ENCODE measurements around the gene AGAP9. TPM values are rescaled to one million over a fixed set of nuclear protein-coding genes. Genes with fewer than 3 reads are reported as not detected.
"Not testable (repeated sequence)": the region's sequence is repeated elsewhere in the genome, so short reads cannot be mapped to it uniquely, and the experiment has no call there.

The AGAP9 gene
- total RNA-seq, 1 experiment from 2014 or later = 8.6 TPM

GRCh38 chr10:47553860-47554247 lies 30.4 kb upstream of the AGAP9 start:
- H4K8ac ChIP-seq (replicated peaks; ENCODE audit: insufficient read length, low read depth, low read length); H3K27ac ChIP-seq (ENCODE audit: insufficient read length, low read depth, low read length); H3K9me3 ChIP-seq (ENCODE audit: control insufficient read depth, low read depth, low read length); H3K36me3 Mint-ChIP-seq (ENCODE audit: insufficient read depth in 1 of 3, low read depth in 3 of 3); H2BK15ac ChIP-seq (ENCODE audit: low read depth, low read length); H3K4me1 Mint-ChIP-seq; H2BK12ac ChIP-seq (ENCODE audit: insufficient read length, low read depth, low read length); H3K23ac ChIP-seq (ENCODE audit: insufficient read length, low read depth, low read length); H2AK5ac ChIP-seq (ENCODE audit: insufficient read length, low read length); H2BK120ac ChIP-seq (ENCODE audit: low read depth, low read length, poor library complexity, severe bottlenecking); H3T11ph ChIP-seq (ENCODE audit: low read length); H3K4me1 ChIP-seq (ENCODE audit: insufficient read depth, low read length); H2BK20ac ChIP-seq (ENCODE audit: low read depth, low read length, poor library complexity, severe bottlenecking); H3K27me3 ChIP-seq (ENCODE audit: insufficient read depth, low read length); H3K4me2 ChIP-seq (ENCODE audit: insufficient read depth, insufficient read length, low read length); H3K27me3 Mint-ChIP-seq (ENCODE audit: low read depth); H3K18ac ChIP-seq (ENCODE audit: insufficient read length, low read depth, low read length); H3K23me2 ChIP-seq (ENCODE audit: insufficient read length, low read depth, low read length, poor library complexity, severe bottlenecking); H3K27ac Mint-ChIP-seq; H3K79me1 ChIP-seq (ENCODE audit: insufficient read depth, low read depth, low read length, poor library complexity, severe bottlenecking); H3K14ac ChIP-seq (ENCODE audit: insufficient read depth, low read length); H3K9ac ChIP-seq (ENCODE audit: extremely low read depth, insufficient read length, low read length); H4K5ac ChIP-seq (ENCODE audit: insufficient read length, low read depth, low read length); H3K4ac ChIP-seq (ENCODE audit: low read depth, low read length); H3K9me3 Mint-ChIP-seq; H2AFZ ChIP-seq (ENCODE audit: low read length); H3K56ac ChIP-seq (ENCODE audit: insufficient read length, low read depth, low read length); H2BK5ac ChIP-seq (ENCODE audit: insufficient read length, low read length); H4K91ac ChIP-seq (ENCODE audit: insufficient read length, low read depth, low read length); H3K79me2 ChIP-seq (ENCODE audit: insufficient read depth, low read length); H4K20me1 ChIP-seq (ENCODE audit: control insufficient read depth, insufficient read depth, insufficient read length); DNase-seq: not testable (repeated sequence)
- WGBS (ENCODE audit: extremely low coverage, insufficient read length, low lambda C conversion rate) = no CpG with 5 or more reads among the region's 17 CpGs
- peak overlapping the region; percentile 80 to 100 for H3K4me3 Mint-ChIP-seq

- H2BK5ac ChIP-seq (ENCODE audit: insufficient read length, low read length); H2AFZ ChIP-seq (ENCODE audit: low read length); H3K79me1 ChIP-seq (ENCODE audit: insufficient read depth, low read depth, low read length, poor library complexity, severe bottlenecking); H2BK12ac ChIP-seq (ENCODE audit: insufficient read length, low read depth, low read length); H3K27me3 Mint-ChIP-seq (ENCODE audit: low read depth); H3K9me3 ChIP-seq (ENCODE audit: control insufficient read depth, low read depth, low read length); H3K4me1 ChIP-seq (ENCODE audit: insufficient read depth, low read length); H2BK20ac ChIP-seq (ENCODE audit: low read depth, low read length, poor library complexity, severe bottlenecking); H2BK120ac ChIP-seq (ENCODE audit: low read depth, low read length, poor library complexity, severe bottlenecking); H3K4me1 Mint-ChIP-seq; H4K8ac ChIP-seq (replicated peaks; ENCODE audit: insufficient read length, low read depth, low read length); H3K23me2 ChIP-seq (ENCODE audit: insufficient read length, low read depth, low read length, poor library complexity, severe bottlenecking); H3K36me3 Mint-ChIP-seq (ENCODE audit: insufficient read depth in 1 of 3, low read depth in 3 of 3); H4K91ac ChIP-seq (ENCODE audit: insufficient read length, low read depth, low read length); H3K9me3 Mint-ChIP-seq; H3K79me2 ChIP-seq (ENCODE audit: insufficient read depth, low read length); H3K56ac ChIP-seq (ENCODE audit: insufficient read length, low read depth, low read length); H3K4ac ChIP-seq (ENCODE audit: low read depth, low read length); H4K20me1 ChIP-seq (ENCODE audit: control insufficient read depth, insufficient read depth, insufficient read length); H3K27me3 ChIP-seq (ENCODE audit: insufficient read depth, low read length); H2BK15ac ChIP-seq (ENCODE audit: low read depth, low read length); H3T11ph ChIP-seq (ENCODE audit: low read length); H3K23ac ChIP-seq (ENCODE audit: insufficient read length, low read depth, low read length); H4K5ac ChIP-seq (ENCODE audit: insufficient read length, low read depth, low read length); H2AK5ac ChIP-seq (ENCODE audit: insufficient read length, low read length); H3K27ac ChIP-seq (ENCODE audit: insufficient read length, low read depth, low read length): not testable (repeated sequence)
- peak overlapping the region; percentile 55 for H3K9ac ChIP-seq (ENCODE audit: extremely low read depth, insufficient read length, low read length)
- DNase-seq = peak; percentile 89
- Mint-ChIP-seq H3K4me3 (peak overlapping the region; percentile 97 to 100), H3K27ac (peak overlapping the region; percentile 95 to 100 (median 99))
- H3K18ac ChIP-seq (ENCODE audit: insufficient read length, low read depth, low read length) = peak overlapping the region; percentile 51
- peak overlapping the region; percentile 69 for H3K14ac ChIP-seq (ENCODE audit: insufficient read depth, low read length)
- WGBS (ENCODE audit: extremely low coverage, insufficient read length, low lambda C conversion rate) = no CpG with 5 or more reads among the region's 60 CpGs
- H3K4me2 ChIP-seq (ENCODE audit: insufficient read depth, insufficient read length, low read length) = peak overlapping the region; percentile 69
Observed at GRCh38 chr10:47553214-47553859, 29.9 kb upstream of the AGAP9 start.

All from H9 (cell line).